IMR-90 (cell line): Measurements from ENCODE around the gene WNK1. TPM values are rescaled to one million over a fixed set of nuclear protein-coding genes. Genes with fewer than 3 reads are reported as not detected.

Experiments
- ATAC-seq: fragments of 200-7000 bp; cut with Tn5 transposase; 2 replicates; pipeline ENCODE4 v1.9.1; 2020; ENCODE audit warnings: low read depth, mild to moderate bottlenecking, moderate library complexity
- BruUV-seq: library from RNA; stranded (reverse); fragments of 400-500 nt; replicated peaks from 2 replicates; lab custom pipeline; 2021; lab: Mats Ljungman, UMichigan
- CTCF ChIA-PET: fragments of 300-600 bp; formaldehyde crosslinking; extraction: SDS; loops from one replicate; lab custom pipeline; 2021; ENCODE audit warnings: antibody characterized with exemption; lab: Yijun Ruan, JAX
- POLR2A ChIA-PET: fragments of 300-600 bp; sonication (Branson Sonifier 250); formaldehyde crosslinking; loops from one replicate; lab custom pipeline; 2022; ENCODE audit warnings: antibody characterized with exemption; ENCODE audit not compliant: unreplicated experiment; lab: Charles Lee
- DNase-seq: peaks from one replicate; pipeline ENCODE4 v3.0.0; 2013
- H2AFZ ChIP-seq: replicated peaks from 2 replicates; pipeline ENCODE3; 2013; ENCODE audit warnings: low read length, mild to moderate bottlenecking; ENCODE audit not compliant: poor library complexity
- H2AK5ac ChIP-seq: 2 replicates; pipeline ENCODE4 v1.6.1; 2013; ENCODE audit warnings: low read depth, low read length, inconsistent platforms
- H2AK9ac ChIP-seq: replicated peaks from 2 replicates; pipeline ENCODE3; 2013; ENCODE audit warnings: mild to moderate bottlenecking, low read depth, low read length, moderate library complexity; ENCODE audit not compliant: poor library complexity
- H2BK120ac ChIP-seq: 2 replicates; pipeline ENCODE4 v1.6.1; 2013; ENCODE audit warnings: low read depth, low read length, inconsistent platforms
- H2BK15ac ChIP-seq: 3 replicates; pipeline ENCODE4 v1.6.1; 2013; ENCODE audit warnings: low read depth, low read length, inconsistent platforms
- H2BK20ac ChIP-seq: 2 replicates; pipeline ENCODE4 v1.6.1; 2013; ENCODE audit warnings: low read depth, mild to moderate bottlenecking, inconsistent platforms, low read length, moderate library complexity
- H2BK5ac ChIP-seq: 2 replicates; pipeline ENCODE4 v1.6.1; 2013; ENCODE audit warnings: mild to moderate bottlenecking, low read depth, low read length, inconsistent platforms; ENCODE audit not compliant: poor library complexity, severe bottlenecking
- H3K14ac ChIP-seq: replicated peaks from 2 replicates; pipeline ENCODE4 v1.6.1; 2013; ENCODE audit warnings: low read depth, low read length, inconsistent platforms
- H3K18ac ChIP-seq: 2 replicates; pipeline ENCODE4 v1.6.1; 2013; ENCODE audit warnings: low read depth, low read length, control low read depth
- H3K23ac ChIP-seq: 2 replicates; pipeline ENCODE4 v1.6.1; 2013; ENCODE audit warnings: low read depth, low read length, inconsistent platforms
- H3K27ac ChIP-seq: 2 replicates; pipeline ENCODE4 v1.5.1; 2013; ENCODE audit warnings: mild to moderate bottlenecking, control low read depth, low read length; ENCODE audit not compliant: insufficient read depth
- H3K27me3 ChIP-seq: 2 replicates; pipeline ENCODE4 v1.6.1; 2013; ENCODE audit warnings: low read length; ENCODE audit not compliant: control insufficient read depth, insufficient read depth
- H3K36me3 ChIP-seq: 2 replicates; pipeline ENCODE4 v1.6.1; 2013; ENCODE audit warnings: low read length, mixed read lengths; ENCODE audit not compliant: control insufficient read depth, insufficient read depth
- H3K4ac ChIP-seq: 2 replicates; pipeline ENCODE4 v1.6.1; 2013; ENCODE audit warnings: low read depth, low read length, inconsistent platforms
- H3K4me1 ChIP-seq: 2 replicates; pipeline ENCODE4 v1.6.1; 2013; ENCODE audit warnings: low read length, mixed read lengths; ENCODE audit not compliant: control insufficient read depth, insufficient read depth
- H3K4me2 ChIP-seq: 2 replicates; pipeline ENCODE4 v1.6.1; 2013; ENCODE audit warnings: low read depth, mild to moderate bottlenecking, control low read depth, low read length, moderate library complexity
- H3K4me3 ChIP-seq: 2 replicates; pipeline ENCODE4 v1.5.1; 2013; ENCODE audit warnings: low read depth, mild to moderate bottlenecking, control low read depth, low read length, moderate library complexity; ENCODE audit not compliant: insufficient read depth
- H3K56ac ChIP-seq: 2 replicates; pipeline ENCODE4 v1.6.1; 2013; ENCODE audit warnings: low read length, inconsistent platforms; ENCODE audit not compliant: insufficient read depth; ENCODE audit errors: extremely low read depth
- H3K79me1 ChIP-seq, 2 experiments: 2 replicates each; pipeline ENCODE4 v1.6.1; 2013; ENCODE audit warnings: low read length in 2 of 2, inconsistent platforms in 1 of 2, low read depth in 1 of 2
- H3K9ac ChIP-seq: 2 replicates; pipeline ENCODE4 v1.6.1; 2013; ENCODE audit warnings: low read depth, low read length, control low read depth
- H3K9me1 ChIP-seq: 2 replicates; pipeline ENCODE4 v1.6.1; 2013; ENCODE audit warnings: low read length, inconsistent platforms; ENCODE audit not compliant: insufficient read depth
- H3K9me3 ChIP-seq: 2 replicates; pipeline ENCODE4 v1.6.1; 2013; ENCODE audit warnings: low read length; ENCODE audit not compliant: control insufficient read depth, insufficient read depth
- H4K20me1 ChIP-seq: 2 replicates; pipeline ENCODE4 v1.6.1; 2013; ENCODE audit warnings: low read length, inconsistent platforms; ENCODE audit not compliant: insufficient read depth
- H4K5ac ChIP-seq: 2 replicates; pipeline ENCODE4 v1.6.1; 2013; ENCODE audit warnings: mild to moderate bottlenecking, low read depth, low read length, control low read depth
- H4K8ac ChIP-seq, 2 experiments: 2 replicates each; pipeline ENCODE4 v1.6.1; 2013; ENCODE audit warnings: low read depth in 2 of 2, low read length in 2 of 2, control low read depth in 1 of 2, inconsistent platforms in 1 of 2
- H4K91ac ChIP-seq: 2 replicates; pipeline ENCODE4 v1.6.1; 2013; ENCODE audit warnings: low read depth, low read length, inconsistent platforms; ENCODE audit not compliant: insufficient read depth
- BHLHE40 ChIP-seq: fragments of 150-350 bp; IDR thresholded peaks from 2 replicates; pipeline ENCODE4 v1.6.1; 2016; ENCODE audit warnings: mild to moderate bottlenecking, low read depth, low read length
- CEBPB ChIP-seq: IDR thresholded peaks from 2 replicates; pipeline ENCODE4 v1.6.1; 2012; ENCODE audit warnings: low read depth, low read length, improper control_type of control experiment
- CHD1 ChIP-seq: IDR thresholded peaks from 2 replicates; pipeline ENCODE4 v1.6.1; 2012; ENCODE audit warnings: low read depth, low read length, improper control_type of control experiment
- ELK1 ChIP-seq: fragments of 150-350 bp; IDR thresholded peaks from 2 replicates; pipeline ENCODE4 v1.6.1; 2016; ENCODE audit warnings: low read depth, mild to moderate bottlenecking, low read length, moderate library complexity, borderline replicate concordance
- FOS ChIP-seq: fragments of 150-350 bp; IDR thresholded peaks from 2 replicates; pipeline ENCODE4 v1.6.1; 2016; ENCODE audit warnings: low read depth, low read length
- MAZ ChIP-seq: IDR thresholded peaks from 2 replicates; pipeline ENCODE4 v1.6.1; 2012; ENCODE audit warnings: low read depth, mild to moderate bottlenecking, low read length, improper control_type of control experiment, moderate library complexity, borderline replicate concordance
- MXI1 ChIP-seq: IDR thresholded peaks from 2 replicates; pipeline ENCODE4 v1.6.1; 2012; ENCODE audit warnings: low read depth, mild to moderate bottlenecking, low read length, moderate library complexity, borderline replicate concordance
- NFE2L2 ChIP-seq: fragments of 150-350 bp; IDR thresholded peaks from 2 replicates; pipeline ENCODE4 v1.6.1; 2016; ENCODE audit warnings: low read depth, mild to moderate bottlenecking, low read length
- POLR2A ChIP-seq: IDR thresholded peaks from 2 replicates; pipeline ENCODE4 v1.6.1; 2012; ENCODE audit warnings: mild to moderate bottlenecking, low read depth, low read length
- RAD21 ChIP-seq: IDR thresholded peaks from 2 replicates; pipeline ENCODE4 v1.6.1; 2012; ENCODE audit warnings: low read length, improper control_type of control experiment
- SMC3 ChIP-seq: fragments of 150-350 bp; IDR thresholded peaks from 2 replicates; pipeline ENCODE4 v1.6.1; 2016; ENCODE audit warnings: low read depth, mild to moderate bottlenecking, antibody characterized with exemption, low read length, moderate library complexity
- USF2 ChIP-seq: fragments of 150-350 bp; IDR thresholded peaks from 2 replicates; pipeline ENCODE4 v1.6.1; 2017; ENCODE audit warnings: mild to moderate bottlenecking, antibody characterized with exemption, low read length, low read depth
- WGBS, 2 experiments: methylation state at CpG; one replicate each; pipeline versions ENCODE4 v1.1.5 to v1.1.7; 2013; ENCODE audit warnings: missing lambda C conversion rate in 2 of 2; ENCODE audit not compliant: insufficient read length in 1 of 2; ENCODE audit errors: extremely low coverage in 2 of 2; 5-methylcytosine and 5-hydroxymethylcytosine counted together
- dilution Hi-C: fragments of 300-500 bp; cut with HindIII; formaldehyde crosslinking; loops from one replicate; pipeline ENCODE4 v1.14.3; 2018; ENCODE audit warnings: low sequenced_read_pairs; ENCODE audit not compliant: unreplicated experiment
- in situ Hi-C: fragments of 300-500 bp; cut with MboI; formaldehyde crosslinking; loops from 3 replicates; pipeline ENCODE4 v1.14.3; 2019; ENCODE audit warnings: low sequenced_read_pairs, inconsistent platforms, mixed read lengths
- intact Hi-C: fragments of 100-400 bp; cut with micrococcal nuclease; formaldehyde crosslinking; loops from 2 replicates; pipeline ENCODE4 v1.10.0; 2022
- polyA plus RNA-seq, 3 experiments: library from polyadenylated mRNA; depleted of rRNA; stranded (reverse); fragments of >200 nt; gene quantifications; 2 replicates each; pipeline ENCODE4 v1.2.3, GENCODE V29; 2012; ENCODE audit warnings: low replicate concordance in 1 of 3
- total RNA-seq: library from RNA; depleted of rRNA; stranded (reverse); fragments of >200 nt; gene quantifications from 2 replicates; pipeline ENCODE4 v1.2.3, GENCODE V29; 2012
- TF ChIP-seq, protein P1 (sequence below): conservative IDR thresholded peaks from 2 replicates; pipeline ENCODE4 v1.5.1; 2012; ENCODE audit warnings: mild to moderate bottlenecking, low read depth, low read length, improper control_type of control experiment

WNK1 gene
- total and polyA plus RNA-seq, 2 of the 4 experiments (the other 2 are of a cell fraction): 36.9 to 42.8 TPM

DNA sequence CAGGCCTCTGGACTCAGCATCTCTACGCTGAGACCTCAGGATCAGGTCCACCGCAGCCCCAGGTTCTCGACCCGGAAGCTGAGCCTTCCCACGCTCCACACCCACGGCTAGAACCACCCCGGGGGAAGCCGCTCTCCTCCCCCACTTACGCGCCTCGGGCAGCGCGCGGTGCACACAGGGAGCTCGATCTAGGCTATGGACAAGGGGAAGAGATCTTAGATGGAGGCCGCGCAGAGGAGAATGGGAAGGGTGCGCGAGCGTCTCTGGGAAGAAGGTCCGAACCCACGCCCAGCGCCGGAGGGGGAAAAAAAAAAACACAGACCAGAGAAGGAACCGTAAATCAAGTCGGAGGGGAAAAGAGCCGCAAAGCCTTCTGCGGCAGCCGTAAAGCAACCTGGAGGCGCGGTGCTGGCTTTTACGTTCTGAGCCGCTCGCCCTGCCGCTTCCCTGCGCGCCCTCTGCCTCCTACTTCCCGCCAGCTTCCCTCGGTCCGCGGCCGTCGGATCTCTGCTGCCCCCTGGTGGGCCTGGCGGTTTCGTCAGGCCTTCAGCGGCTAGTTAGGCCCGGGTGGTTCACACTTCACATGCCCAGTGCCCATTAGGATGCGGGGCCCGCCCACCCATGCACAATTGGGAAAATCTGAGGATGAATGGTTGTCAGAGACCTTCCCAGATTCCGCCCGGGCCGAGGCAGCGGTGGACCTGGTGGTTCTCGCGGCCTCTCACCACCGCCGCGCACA is 197.2 kb downstream of the WNK1 start, which contains the start of gene RAD52:
Gene RAD52, minus strand, starts transcription at position 242 of the 739 bp plus-strand sequence. CDS start 16,636 bp downstream, outside the sequence.
- CTCF ChIA-PET: interaction anchor here (0.6 to 1.1 kb wide), 9 partner anchors 18 to 526 kb away, joined by 3 to 7 read pairs (median 4); no protein-coding TSS in a partner anchor
- H4K8ac ChIP-seq: peak within 1 kb of the TSS; percentile 62 to 98
- in situ Hi-C loops: loop anchor here (10.0 kb wide), 1 partner anchor 375 kb away; no protein-coding TSS in a partner anchor
- peaks cover 4% of the 10 kb centered on the region for H3K4me1 ChIP-seq
- POLR2A ChIA-PET: interaction anchor here (0.6 to 1.0 kb wide), 4 partner anchors 10 to 1363 kb away, joined by 3 to 8 read pairs (median 4); no protein-coding TSS in a partner anchor
- H3K79me1 ChIP-seq: peaks cover 11 to 44% of the 10 kb centered on the region in 2 experiments
- H2BK120ac ChIP-seq: peak within 1 kb of the TSS; percentile 58
- peak within 1 kb of the TSS; percentile 99 for H2AK9ac ChIP-seq
- dilution Hi-C loops: no loop called here
- H2BK15ac ChIP-seq: no peak within 1 kb of the TSS
- intact Hi-C loops: loop anchor here (1.0 to 10.0 kb wide), 5 partner anchors 41 to 633 kb away; partner anchors contain the start of gene ERC1
- peak within 1 kb of the TSS; percentile 16; the same call in 1 of the 2 replicates for H2BK20ac ChIP-seq
- H2AFZ ChIP-seq: peak within 1 kb of the TSS; percentile 98
- peak within 1 kb of the TSS; percentile 74 for H3K9ac ChIP-seq
- ATAC-seq: peak; percentile 89
- 0 out of 2 replicates have a peak, but pooled peaks cover 5% of the 10 kb centered on the region for H4K20me1 ChIP-seq
- DNase-seq: peak; percentile 99
- H3K27ac ChIP-seq: peak within 1 kb of the TSS; percentile 86
- BruUV-seq: no TSS peak
- H3K4me2 ChIP-seq: peak within 1 kb of the TSS; percentile 70
- H3K9me1 ChIP-seq: 0 out of 2 replicates have a peak, but pooled peaks cover 3% of the 10 kb centered on the region
- H4K5ac ChIP-seq: peak within 1 kb of the TSS; percentile 73
- peak within 1 kb of the TSS; percentile 21 for H3K18ac ChIP-seq
- H3K4ac ChIP-seq: peak within 1 kb of the TSS; percentile 94
- H4K91ac ChIP-seq: peak within 1 kb of the TSS; percentile 82
- peak within 1 kb of the TSS; percentile 91 for H3K23ac ChIP-seq
- peak within 1 kb of the TSS; percentile 89 for H2BK5ac ChIP-seq
- no peaks in the 10 kb centered on the region for H3K27me3 ChIP-seq
- H3K14ac ChIP-seq: peak within 1 kb of the TSS; percentile 95
- H3K4me3 ChIP-seq: peak within 1 kb of the TSS; percentile 72
- H3K9me3 ChIP-seq: no peaks in the 10 kb centered on the region
- peak within 1 kb of the TSS; percentile 86 for H3K56ac ChIP-seq
- H2AK5ac ChIP-seq: peak within 1 kb of the TSS; percentile 89
- H3K36me3 ChIP-seq: no peaks in the 10 kb centered on the region
- 0% methylated on average over 17 of the region's 58 CpGs; no CpG with 5 or more reads in 1 of the 2 experiments for WGBS, 2 experiments
- TF ChIP-seq SMC3 (peak; percentile 87), NFE2L2 (no peak), BHLHE40 (0 out of 2 replicates have a peak, but pooled peaks have one; percentile 5), CEBPB (no peak), USF2 (no peak), RAD21 (peak; percentile 83), ELK1 (no peak), MXI1 (peak; percentile 50; the same call in 1 of the 2 replicates), FOS (no peak), MAZ (peak; percentile 16; the same call in 1 of the 2 replicates), CHD1 (no peak), POLR2A (peak; percentile 78; the same call in 1 of the 2 replicates)
- TF ChIP-seq, protein P1, sequence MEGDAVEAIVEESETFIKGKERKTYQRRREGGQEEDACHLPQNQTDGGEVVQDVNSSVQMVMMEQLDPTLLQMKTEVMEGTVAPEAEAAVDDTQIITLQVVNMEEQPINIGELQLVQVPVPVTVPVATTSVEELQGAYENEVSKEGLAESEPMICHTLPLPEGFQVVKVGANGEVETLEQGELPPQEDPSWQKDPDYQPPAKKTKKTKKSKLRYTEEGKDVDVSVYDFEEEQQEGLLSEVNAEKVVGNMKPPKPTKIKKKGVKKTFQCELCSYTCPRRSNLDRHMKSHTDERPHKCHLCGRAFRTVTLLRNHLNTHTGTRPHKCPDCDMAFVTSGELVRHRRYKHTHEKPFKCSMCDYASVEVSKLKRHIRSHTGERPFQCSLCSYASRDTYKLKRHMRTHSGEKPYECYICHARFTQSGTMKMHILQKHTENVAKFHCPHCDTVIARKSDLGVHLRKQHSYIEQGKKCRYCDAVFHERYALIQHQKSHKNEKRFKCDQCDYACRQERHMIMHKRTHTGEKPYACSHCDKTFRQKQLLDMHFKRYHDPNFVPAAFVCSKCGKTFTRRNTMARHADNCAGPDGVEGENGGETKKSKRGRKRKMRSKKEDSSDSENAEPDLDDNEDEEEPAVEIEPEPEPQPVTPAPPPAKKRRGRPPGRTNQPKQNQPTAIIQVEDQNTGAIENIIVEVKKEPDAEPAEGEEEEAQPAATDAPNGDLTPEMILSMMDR: peak; percentile 97
